GM12801 (cell line): ENCODE measurements around the gene PER3.

ENCODE experiments used
- TF ChIP-seq, protein P1 (sequence below): IDR thresholded peaks from one replicate; pipeline ENCODE4 v1.5.1; 2011; ENCODE audit warnings: control low read depth; ENCODE audit not compliant: insufficient read length; ENCODE audit errors: extremely low read depth

Gene PER3

DNA sequence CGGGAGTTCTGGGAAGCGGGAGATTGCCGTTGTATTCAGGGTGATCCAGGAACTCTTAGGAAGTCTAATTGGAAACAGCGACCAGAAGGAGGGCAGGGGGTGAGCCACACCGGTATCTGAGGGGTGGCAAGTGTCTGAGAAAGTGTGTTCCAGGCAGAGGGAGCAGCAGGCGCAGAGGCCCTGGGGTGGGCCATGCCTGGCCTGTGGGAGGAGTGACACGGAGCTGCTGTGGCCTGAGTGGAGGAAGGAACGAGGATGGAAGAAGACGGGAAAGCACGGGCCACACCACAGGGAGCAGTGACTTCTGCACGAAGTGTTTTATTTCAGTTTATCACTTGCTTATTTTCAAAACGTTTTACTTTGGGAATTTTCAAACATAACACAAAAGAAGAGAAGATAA lies 11.3 kb downstream of the PER3 start:
- TF ChIP-seq, protein P1, sequence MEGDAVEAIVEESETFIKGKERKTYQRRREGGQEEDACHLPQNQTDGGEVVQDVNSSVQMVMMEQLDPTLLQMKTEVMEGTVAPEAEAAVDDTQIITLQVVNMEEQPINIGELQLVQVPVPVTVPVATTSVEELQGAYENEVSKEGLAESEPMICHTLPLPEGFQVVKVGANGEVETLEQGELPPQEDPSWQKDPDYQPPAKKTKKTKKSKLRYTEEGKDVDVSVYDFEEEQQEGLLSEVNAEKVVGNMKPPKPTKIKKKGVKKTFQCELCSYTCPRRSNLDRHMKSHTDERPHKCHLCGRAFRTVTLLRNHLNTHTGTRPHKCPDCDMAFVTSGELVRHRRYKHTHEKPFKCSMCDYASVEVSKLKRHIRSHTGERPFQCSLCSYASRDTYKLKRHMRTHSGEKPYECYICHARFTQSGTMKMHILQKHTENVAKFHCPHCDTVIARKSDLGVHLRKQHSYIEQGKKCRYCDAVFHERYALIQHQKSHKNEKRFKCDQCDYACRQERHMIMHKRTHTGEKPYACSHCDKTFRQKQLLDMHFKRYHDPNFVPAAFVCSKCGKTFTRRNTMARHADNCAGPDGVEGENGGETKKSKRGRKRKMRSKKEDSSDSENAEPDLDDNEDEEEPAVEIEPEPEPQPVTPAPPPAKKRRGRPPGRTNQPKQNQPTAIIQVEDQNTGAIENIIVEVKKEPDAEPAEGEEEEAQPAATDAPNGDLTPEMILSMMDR: no peak

DNA sequence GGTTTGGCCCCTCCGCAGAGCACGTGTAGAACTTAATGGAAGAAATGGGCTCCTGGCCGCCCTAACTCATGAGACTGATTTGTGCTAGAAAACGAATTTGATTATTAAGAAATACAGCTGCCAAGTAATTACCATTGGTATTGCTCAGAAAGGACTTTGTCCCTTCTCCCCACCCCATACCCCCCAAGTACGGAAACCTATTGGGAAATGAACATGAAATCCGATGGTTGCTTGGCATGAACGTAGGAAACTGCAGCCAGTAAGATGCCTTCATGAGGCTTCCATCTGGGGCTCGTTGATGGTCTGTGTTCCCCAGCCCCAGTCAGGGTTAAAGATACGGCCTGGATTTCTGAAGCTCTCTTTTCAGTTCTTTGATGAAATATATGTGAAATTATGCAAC lies 21.4 kb downstream of the PER3 start:
- TF ChIP-seq, protein P1: no peak

DNA sequence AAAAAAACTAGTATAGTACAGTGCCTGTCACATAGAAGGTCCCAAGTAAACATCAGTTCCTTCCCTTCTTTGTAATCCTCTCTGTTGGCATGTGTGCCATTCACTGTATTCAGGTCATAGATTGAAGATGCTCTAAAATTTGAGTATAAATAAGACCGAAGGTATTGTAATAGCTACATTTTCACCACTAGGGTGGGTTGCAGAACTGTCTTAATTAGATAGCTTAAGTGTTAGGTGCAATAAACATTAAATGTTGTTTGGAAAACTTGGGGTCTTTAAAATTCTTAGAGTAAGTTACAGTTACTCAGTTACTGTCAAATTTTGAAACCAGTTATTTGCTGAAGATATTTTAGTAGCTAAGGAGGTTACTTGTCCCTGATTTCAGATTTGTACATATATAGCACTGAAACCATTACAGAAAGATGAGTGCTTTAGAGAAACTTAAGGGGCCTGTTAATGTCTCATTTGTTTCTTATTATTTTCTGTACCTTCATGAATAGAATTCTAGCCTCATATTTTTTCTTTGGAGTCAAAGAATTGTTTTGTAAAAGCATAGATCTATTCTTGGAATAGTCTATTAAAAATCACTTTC lies 24.3 kb downstream of the PER3 start:
- TF ChIP-seq, protein P1: no peak

DNA sequence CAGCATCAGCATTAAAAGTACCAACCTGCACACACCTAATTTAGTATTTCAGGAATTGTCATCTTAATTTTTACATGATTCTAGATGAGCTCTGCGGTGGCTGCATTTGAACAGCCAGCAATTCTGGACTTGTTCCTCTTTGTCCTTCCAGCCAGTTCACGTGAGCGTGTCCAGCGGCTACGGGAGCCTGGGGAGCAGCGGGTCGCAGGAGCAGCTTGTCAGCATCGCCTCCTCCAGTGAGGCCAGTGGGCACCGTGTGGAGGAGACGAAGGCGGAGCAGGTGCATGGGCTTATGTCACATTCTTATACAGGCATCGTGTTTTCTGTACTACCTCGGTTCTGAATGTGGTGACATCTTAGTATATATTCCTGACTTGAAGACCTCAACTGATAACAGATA lies 25.7 kb downstream of the PER3 start:
- TF ChIP-seq, protein P1: no peak

DNA sequence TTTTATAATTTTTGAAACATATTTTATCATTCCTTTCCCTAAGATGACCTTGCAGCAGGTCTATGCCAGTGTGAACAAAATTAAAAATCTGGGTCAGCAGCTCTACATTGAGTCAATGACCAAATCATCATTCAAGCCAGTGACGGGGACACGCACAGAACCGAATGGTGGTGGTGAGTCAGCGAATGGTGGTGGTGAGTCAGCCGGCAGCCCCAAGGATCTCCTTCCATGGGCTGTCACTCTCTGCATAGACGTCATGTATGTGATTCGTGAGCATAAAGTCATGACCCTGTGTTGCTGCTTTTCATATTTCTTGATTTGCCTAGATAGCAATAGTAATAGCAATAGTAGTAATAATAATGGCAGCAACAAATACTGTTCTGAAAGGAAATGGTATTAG lies 26.3 kb downstream of the PER3 start:
- TF ChIP-seq, protein P1: no peak

DNA sequence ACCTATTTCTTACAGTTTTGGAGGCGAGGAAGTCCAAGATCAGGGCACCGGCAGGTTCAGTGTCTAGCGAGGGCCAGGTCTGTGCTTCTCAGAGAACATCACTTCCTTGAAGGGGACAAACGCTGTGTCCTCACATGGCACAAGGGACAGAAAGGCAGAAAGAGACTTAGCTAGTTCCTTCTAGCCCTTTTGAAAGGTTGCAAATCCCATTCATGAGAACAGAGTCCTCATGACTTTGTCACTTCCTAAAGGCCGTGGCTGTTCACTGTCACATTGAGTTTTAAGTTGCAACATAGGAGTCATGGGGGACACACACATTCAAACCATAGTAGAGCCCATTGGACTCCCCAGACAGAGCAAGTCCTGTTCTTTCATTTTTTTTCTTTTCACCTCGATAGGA lies 27.4 kb downstream of the PER3 start:
- TF ChIP-seq, protein P1: no peak

DNA sequence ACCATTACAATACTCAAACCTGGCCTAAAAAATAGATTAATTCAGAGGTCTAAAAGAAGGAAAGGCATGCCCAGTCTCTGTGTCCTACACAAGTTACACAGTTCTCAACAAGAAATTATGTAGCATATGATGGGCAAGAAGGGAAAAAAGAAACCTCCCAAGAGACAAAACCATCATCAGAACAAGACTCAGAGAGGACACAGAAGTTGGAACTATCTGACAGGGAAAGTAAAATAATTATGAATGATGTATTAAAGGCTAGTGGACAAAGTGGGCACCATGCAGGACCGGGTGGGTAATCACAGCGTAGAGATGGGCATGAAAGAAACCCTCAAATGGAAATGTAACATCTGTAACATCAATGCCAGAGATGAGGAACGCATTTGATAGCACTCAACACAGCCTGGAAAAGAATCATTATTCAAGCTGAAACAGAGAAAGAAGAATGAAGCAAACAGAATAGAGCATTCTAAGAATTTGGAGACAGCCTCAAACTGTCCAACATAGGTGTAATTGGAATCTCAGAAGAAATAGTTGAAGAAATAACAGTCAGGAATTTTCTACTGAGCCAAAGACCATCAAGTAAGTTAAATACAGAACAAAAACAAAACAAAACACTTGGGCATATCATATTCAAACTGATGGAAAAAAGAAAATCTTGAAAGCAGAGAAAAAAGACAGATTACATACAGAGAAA lies 29.7 kb downstream of the PER3 start:
- TF ChIP-seq, protein P1: no peak
